ENCODE results near the gene COL1A2.

The COL1A2 gene

DNA sequence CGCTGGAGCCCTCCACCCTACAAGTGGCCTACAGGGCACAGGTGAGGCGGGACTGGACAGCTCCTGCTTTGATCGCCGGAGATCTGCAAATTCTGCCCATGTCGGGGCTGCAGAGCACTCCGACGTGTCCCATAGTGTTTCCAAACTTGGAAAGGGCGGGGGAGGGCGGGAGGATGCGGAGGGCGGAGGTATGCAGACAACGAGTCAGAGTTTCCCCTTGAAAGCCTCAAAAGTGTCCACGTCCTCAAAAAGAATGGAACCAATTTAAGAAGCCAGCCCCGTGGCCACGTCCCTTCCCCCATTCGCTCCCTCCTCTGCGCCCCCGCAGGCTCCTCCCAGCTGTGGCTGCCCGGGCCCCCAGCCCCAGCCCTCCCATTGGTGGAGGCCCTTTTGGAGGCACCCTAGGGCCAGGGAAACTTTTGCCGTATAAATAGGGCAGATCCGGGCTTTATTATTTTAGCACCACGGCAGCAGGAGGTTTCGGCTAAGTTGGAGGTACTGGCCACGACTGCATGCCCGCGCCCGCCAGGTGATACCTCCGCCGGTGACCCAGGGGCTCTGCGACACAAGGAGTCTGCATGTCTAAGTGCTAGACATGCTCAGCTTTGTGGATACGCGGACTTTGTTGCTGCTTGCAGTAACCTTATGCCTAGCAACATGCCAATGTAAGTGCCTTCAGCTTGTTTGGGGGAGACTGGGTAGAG, at the start of gene COL1A2:
TSS of gene COL1A2 (plus strand) at position 459 of the 704 bp plus-strand sequence. CDS start at position 596, 137 bp downstream.
- FAIRE-seq, result peak; percentile 85

DNA sequence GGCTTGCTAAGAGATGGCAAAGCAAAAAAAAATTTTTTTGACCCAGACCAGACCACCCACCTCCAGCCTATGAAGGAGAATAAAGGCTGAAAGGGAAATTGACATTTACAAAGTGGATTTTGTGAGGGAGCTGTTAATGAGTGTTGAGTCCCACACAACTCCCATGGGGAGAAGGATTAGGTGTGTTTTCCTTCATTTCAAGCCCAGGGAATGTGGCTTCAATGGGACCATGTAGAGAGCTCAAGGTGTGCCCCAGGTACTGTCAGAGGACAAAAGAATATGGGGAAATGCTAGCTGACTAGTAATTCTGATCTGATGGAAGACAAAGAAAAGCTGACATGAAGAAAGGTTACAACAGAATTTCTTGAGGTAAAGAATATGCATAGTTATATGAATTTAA, 48.8 kb upstream of the COL1A2 start:
- no peak for FAIRE-seq

DNA sequence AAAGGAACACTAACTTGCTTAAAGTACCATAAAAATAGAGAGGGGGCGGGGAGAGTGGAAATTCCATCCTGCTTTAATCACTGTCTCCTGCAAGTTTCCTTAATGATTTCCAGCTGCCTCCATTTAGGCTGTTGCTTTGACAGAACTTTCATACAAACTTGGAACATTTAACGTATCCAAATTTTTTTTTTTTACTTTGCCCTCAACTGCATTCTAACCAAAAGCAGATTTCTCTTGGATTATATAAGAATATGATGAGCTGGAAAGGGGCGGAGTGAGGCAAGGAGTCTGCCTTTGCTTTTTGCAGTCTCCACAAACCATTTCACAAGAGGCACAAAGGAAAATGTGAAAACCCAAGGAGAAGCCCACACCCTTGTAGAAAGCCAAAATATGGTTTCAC, 46.6 kb upstream of the COL1A2 start:
- FAIRE-seq, result no peak

DNA sequence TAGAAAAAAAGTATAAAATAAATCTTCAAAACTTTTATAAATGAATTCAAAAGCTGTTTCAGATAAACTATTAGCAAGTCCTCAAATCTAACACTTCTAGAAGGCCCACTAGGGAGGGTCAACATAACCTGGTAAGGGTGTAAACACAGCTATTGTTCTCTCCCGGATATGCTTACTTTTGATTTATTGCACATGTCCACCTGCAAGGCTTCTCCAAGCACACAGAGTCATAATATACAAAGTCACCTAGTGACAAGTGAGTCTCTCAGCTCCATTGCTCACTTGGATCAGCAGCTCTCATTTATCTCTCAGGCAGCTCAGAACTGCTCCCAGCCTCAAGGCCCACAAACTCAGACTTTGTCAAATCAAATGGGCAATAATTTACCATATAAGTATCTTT, 44.0 kb upstream of the COL1A2 start:
- no peak for FAIRE-seq

DNA sequence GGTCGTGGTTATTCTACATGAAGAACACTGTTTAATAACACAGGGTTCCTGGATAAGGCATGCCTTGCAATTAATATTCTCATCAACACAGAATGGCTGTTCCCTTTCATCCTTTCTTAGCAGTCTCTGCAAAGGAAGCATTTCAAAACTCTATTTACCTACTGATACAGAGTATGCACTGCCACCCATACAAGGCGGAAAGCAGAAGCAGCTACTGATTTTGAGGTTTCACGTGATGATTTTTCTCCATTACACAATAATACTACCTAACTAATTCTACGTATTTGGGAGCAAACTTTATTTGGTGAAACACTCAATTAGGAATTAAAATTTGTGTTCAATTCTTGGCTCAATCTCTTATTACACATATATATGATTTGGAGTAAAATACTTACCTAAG, 43.0 kb upstream of the COL1A2 start:
- no peak for FAIRE-seq

DNA sequence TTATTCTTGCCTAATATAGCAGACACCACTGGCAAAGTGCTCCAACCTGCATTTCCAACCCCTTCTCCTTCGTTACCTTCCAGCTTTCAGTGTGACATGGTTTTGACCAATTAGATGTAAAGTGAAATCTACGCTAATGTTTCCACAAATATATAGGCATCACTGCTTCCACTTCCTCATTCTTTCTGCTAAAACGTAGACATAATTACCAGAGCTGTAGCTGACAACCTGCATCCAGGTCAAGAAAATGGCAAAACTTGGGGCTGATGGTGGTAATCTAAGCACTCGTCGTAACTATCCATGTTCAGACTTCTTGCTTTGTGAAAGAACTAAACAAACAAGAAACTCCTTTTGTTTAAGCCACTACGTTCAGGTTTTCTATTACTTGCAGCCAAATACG, 41.8 kb upstream of the COL1A2 start:
- no peak for FAIRE-seq

DNA sequence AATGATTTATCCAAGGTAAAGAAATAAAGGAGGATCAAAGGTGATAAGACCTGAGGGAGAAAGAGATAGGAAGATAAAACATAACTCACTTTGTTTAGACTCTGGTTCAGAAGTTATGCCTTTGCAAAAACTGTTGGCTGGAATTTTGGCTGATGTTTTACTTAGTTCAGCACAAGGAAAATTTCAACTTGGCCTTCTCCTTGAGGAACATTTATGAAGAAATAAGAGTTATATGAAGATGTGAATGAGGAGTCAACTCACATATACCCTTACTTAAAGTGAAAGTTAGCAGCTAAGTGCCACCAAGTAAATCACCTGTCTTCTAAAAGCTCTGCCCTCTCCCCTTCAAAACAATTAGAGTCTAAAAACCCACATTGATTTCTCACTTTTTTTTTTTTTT, 39.7 kb upstream of the COL1A2 start:
- no peak for FAIRE-seq

DNA sequence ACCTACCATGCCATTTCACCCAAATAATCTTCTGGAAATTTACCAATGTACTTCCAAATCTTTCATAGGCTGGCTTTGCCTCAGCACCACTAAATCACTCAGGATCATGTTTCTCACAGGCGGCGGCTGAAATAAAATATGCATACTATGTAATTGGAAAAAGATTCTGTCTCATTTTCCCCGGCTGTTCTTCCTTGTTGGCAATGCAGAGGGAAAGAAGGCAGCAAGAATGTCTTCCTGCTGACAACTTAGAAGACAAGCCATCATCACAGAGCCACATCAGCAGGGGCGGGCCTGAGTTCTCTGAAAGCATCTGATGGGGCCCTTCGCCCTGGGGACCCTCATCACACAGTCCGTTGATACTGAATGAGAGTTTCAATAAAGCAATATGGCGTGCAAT, 39.2 kb upstream of the COL1A2 start:
- FAIRE-seq, result no peak

DNA sequence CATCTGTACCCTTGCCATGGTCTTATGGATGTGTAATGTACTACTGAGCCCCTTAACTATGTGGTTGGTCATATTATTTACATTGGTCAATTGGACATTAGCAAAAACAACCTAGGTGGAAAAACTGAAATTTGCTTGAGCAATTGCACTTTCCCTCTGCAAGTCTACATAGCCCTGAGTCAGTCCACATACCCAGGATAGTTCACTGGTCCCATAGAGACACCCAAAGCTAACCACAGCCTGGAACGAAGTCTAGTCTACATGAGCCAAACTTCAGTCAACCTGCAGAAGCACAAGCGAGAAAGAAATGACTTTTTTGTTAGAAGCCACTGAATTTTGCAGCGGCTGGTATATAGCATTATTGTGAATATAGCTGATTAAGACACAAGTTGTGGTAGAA, 37.6 kb upstream of the COL1A2 start:
- no peak for FAIRE-seq

DNA sequence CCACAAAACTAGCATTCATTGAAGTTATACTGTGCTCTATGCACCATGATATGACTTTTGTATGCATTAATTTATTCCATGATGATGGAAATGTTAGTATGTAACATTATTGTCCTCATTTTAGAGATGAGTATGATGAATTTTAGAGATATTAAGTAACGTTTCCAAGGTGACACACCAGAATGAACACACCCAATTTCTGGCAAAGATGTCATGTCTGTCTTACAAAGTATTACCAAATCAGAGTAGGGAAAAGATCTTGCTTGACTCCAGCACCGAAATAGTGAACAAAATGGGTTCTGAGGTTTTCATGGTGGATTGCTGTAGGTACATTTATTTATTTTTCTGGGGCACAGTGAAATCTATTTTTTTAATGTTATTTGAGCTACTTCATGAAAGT, 33.8 kb upstream of the COL1A2 start:
- FAIRE-seq, result no peak

DNA sequence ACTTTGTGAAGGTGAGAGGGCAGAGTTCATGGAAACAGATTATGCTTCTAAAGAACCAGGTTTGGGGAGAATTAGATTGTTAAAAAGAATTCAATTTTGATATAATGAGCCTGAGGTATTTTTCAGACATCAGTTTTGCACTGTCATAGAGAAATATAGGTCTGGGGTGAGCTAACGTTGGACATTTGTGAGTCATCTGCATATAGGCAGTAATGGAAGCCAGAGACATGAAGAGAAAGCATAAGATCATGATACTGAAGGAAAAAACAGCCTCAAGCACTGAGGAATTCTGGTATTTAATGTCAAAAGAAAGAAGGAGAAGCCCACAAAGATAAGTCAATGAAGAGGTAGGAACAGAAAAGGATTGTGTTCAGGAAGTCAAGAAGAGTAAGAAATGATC, 32.4 kb upstream of the COL1A2 start:
- no peak for FAIRE-seq

DNA sequence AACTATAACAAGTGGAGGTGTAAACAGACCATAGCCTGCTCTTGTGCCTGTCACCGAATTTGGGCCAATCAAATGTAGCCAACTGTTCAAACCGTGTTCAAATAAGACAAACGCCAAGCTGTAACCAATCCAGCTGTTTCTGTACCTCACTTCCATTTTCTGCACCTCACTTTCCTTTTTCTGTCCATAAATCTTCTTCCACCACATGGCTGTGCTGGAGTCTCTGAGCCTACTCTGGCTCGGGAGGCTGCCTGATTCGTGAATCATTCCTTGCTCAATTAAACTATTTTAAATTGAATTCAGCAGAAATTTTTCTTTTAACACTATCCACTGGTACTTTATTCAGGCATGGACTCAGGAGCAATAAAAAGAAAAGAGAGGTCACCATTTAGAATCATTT, 29.9 kb upstream of the COL1A2 start:
- FAIRE-seq, result no peak

DNA sequence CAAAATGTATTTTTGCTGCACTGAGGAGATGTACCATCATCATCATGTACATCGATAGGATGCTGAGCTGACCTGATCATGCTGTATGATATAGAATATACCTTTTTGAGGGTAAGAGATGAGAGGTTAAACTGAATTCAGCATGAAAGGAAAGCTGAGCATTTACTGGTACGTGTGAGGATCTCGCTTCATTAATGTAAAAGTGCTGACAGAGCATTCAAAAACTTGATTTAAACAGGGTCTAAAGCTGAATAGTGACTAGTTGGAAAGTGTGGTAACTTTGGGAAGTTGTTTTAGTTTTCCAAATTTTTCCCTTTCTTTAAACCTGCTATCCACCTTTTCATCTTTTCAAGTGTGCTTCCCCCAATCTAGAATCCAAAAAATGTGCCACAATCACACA, 28.5 kb upstream of the COL1A2 start:
- no peak for FAIRE-seq

DNA sequence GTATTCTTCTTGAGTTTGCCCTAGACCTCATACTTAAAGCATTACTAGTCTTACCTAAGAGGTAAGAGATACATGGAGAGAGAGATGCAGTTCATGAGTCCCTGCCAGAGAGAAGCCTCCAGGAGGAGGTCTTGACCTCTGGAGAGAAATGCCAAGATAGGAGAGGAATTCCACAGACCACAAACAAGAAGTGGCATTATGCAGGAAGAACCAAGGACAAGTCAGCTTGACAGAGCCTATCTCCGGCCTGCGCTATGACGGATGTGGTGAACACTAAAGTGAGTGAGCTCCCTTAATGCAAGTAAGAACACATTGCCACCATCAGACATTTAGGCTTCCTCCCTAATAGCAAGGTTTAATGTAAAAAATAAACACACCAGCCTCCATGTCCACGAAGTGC, 27.9 kb upstream of the COL1A2 start:
- FAIRE-seq, result no peak

DNA sequence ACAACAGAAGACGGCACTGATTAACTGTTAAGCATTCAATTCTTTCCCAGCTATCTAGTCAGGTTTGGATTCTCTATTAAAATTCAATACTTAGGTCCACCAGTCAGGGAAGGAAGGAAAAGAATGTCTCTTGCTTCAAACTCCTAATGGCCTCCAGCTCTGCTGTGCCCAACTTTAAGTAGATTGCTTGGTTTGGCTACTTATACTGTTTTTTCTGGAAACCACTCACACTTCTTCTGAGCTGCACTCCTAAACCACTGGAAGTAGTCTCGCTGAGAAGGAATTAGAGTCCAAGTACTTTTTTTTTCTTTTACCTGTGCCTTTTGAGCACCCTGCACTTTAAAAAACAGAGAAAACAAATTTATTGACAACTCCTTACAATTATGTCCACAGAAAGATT, 26.7 kb upstream of the COL1A2 start:
- FAIRE-seq, result no peak

DNA sequence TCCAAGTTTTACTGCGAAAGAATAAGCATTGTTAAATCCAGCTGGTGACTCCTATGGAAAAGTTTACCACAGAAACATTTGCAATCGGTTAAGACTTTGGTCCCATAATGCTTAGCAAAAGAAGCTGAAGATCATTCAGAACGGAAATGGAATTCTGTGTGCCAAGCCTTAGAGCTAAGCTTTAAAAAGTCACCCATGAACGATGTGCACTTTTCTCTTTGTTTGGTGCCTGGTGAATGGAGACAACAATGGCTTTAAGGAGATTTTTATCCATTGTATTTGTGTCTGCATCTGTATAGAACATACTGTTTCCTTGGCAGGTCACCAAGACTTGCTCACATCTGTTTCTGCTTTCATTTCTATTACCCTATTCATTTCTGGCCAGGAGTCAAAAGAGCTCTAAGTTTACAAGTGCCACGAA, 26.3 kb upstream of the COL1A2 start:
- peak; percentile 71 for FAIRE-seq

DNA sequence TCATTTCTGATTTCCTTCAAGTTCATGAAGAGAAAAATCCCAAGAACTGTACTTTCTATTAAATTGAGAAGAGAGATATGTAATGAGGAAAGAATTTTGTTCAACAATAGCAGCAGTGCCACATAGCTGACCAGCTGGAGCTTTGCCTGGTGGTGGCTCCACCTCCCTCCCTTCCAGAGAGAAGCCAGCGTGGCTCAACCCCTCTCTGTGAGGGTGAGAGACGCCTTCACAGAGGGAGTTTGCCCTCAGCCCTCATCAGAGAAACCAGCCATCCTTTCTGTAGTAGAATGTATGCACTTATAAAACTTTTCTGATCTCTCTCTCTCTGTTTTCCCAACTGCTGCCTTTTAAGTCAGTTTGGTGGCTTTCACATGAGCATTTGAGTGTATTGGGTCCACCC, 20.5 kb upstream of the COL1A2 start:
- peak; percentile 87 for FAIRE-seq

DNA sequence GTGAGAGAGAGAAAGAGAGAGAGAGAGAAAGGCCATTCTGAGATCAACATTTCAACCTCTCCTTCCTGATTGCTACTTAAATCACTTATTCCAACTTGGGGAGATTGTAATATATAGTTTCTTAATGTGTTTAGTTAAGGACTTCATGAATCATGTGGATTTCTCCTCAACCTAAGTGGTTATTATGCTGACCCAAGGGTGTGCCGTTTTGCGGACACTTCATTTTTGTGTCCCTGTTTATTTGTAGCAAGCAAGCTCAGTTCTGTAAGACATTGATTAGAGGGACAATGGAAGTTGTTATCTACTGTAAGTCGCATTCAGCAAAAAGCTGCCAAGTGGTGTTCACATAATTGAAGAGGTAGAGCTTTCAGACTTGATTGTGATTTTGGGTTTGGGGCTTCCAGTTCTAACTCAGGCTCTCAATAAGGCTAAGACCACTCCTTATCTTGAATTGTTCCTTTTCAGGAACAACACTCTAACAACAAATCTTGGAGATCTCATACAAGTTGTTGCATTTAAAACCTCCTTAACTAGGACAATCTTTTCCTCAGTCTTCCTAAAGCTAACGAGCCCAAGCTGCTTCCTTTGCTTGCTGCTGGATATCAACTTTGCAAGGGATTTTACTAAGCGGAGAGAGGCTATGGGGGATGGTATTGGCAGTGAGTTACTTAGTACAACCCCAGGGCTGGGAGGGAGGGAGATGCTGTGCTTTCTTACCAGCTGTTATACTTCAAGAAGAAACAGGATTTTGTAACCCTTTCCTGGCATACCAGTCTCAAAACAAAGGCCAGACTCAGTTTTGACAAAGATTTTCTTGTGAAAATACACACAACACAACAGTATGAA, 19.8 kb upstream of the COL1A2 start:
- FAIRE-seq, result peak; percentile 77

DNA sequence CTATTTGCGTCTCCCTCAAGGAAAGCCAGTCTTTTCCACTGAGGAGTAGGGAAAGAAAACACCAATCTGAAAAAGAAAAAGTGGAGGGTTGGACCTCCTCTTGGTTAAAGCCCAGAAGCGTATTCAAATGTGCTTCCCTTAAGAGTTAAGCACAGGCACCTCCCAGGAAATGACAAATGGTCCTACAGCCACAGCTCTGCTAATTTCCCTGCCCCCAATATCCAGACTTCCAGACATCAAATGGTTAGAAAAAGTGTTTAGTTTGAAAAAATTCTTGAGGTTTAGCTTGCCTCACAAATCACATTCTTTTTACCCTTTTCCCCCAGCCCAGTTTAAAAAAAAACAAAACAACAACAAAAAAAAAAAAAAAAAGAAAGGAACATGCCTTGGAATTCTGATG, 19.0 kb upstream of the COL1A2 start:
- peak; percentile 95 for FAIRE-seq

DNA sequence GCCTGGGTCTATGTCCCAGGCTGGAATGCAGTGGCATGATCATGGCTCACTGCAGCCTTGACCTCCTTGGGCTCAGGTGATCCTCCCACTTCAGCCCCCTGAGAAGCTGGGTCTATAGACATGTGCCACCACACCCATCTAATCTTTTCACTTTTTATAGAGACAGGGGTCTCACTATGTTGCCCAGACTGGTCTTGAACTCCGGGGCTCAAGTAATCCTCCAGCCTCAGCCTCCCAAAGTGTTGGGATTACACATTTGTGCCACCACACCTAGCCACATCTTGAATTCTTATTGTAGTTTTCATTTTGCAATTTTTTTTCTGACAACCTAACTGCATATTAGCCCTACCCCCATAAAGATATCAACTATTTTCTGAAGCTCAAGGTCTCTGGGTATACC, 18.4 kb upstream of the COL1A2 start:
- no peak for FAIRE-seq

DNA sequence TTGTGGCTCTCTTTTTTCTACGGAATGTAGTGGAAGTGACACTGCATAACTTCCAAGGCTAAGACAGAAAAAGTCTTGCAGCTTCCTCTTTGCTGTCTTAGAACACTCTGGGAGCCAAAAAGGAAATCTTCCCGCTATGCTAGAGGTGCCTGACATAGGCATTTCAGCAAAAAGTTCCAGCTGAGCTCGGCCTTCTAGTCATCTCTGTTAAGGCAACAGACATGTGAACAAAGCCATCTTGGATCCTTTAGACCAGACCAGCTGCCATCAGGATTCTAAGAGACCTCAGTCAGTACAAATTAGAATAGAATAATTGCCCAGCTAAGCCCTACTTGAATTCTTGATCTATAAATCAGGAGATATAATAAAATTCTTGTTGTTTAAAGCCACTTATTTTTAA, 16.3 kb upstream of the COL1A2 start:
- FAIRE-seq, result no peak

DNA sequence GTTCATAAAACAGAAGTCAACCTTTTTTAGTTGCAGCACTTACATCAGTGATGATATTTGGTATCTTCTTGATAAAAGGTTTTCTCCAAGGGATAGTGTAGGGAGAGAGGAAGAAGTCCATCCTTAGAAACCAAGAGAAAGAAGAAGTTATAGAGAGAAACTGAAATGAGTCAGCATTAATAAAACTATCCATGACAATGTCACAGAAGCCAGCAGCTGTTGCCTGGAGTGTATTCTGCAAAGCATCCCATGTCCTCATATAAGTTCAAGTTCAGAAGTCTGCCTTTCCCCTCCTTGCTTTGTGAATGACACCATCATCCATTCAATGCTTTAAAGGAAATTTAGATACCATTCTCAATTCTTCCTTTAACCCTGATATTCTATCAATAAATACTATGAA, 14.4 kb upstream of the COL1A2 start:
- FAIRE-seq, result no peak

DNA sequence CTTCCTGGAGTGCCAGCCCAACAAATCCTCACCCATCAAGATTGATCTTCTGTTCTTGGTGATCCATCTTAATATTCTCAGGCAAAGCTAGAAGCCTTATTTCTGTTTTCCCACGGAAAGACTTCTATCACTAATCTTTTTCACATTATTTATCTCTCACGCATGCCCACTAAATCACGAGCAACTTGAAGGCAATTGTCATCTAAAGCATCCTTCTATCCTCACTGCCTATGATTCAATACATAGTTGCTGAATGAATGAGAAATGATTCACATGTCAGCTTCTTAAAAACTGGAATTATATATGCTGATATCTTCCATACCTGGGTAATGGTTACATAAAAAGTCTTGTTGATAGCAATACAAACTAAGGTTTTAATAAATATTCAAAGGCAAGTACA, 12.6 kb upstream of the COL1A2 start:
- FAIRE-seq, result no peak

DNA sequence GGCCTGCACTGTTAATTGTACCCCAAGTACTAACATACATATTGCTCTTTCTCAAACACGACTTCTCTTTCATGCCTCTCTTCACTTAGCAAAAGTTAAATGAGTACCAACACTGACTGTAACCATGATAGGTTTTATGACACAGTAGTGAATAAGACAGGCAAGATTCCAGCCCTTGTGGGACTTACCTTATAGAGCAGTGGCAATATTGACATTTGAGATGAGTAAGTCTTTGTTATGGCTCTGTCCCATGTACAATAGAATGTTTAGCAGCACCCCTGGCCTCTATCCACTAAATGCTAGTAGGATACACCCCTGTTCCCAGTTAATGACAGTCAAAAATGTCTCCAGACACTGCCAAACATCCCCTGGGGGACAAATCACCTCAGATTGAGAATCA, 11.9 kb upstream of the COL1A2 start:
- no peak for FAIRE-seq

DNA sequence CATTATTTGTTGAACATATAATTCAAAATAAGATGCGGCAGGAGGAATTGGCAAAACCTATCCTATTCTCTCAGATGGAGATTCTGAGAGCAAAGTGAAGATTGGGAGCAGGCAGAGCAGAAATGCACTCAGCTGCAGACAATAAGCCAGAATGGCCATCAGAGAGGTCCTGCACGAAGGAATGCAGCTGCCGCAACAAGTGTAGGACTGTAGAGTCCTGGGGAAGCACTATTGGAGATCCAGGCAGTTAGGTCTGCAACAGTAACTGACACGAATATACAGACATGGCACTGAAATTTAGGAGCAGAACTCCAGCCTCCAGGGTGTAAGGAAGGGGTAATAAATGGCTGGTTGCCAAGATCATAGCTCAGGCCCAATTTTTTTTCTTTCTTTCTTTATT, 10.4 kb upstream of the COL1A2 start:
- no peak for FAIRE-seq

Measured in TTC549 (cell line).